ENCODE measurements around the gene PDE4B. TPM values are rescaled to one million over a fixed set of nuclear protein-coding genes. Genes with fewer than 3 reads are reported as not detected.
"Not testable (repeated sequence)": the region's sequence is repeated elsewhere in the genome, so short reads cannot be mapped to it uniquely, and the experiment has no call there.

Gene PDE4B
- total and polyA plus RNA-seq, 7 donors, result 4.1 to 191 (median 16.3) TPM

DNA sequence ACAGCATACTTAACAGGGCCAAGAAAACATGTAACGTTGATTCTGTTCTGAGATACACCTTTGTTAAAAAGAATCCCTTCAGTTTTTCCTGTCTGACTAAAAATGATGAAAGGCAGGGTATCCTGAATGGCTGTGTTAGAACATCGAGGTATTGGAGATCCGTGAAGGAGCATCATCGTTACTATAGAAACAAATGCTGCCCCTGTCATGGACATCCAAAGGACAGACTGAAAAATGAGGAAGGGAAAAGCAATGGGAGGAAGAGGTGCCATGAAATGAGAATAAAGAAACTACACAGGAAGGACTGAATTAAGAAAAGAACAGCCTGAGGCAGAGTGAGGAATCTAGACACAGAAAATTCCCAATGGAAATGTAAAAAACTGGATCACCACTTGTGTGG lies 257.9 kb downstream of the PDE4B start:
- H3K27ac ChIP-seq, result no peak overlapping the region
- no peaks in the 10 kb centered on the region for H3K36me3 ChIP-seq (ENCODE audit: insufficient read depth in 1 of 2, low read depth in 1 of 2)
- 69 to 77% (median 73%) methylated on average over 4 of the region's 4 CpGs for WGBS, 3 donors
- peaks cover 0 to 2% (median 0%) of the 10 kb centered on the region in 3 donors for H3K27me3 ChIP-seq (ENCODE audit: insufficient read depth in 3 of 3, low read length in 2 of 3)
- H3K4me1 ChIP-seq, result no peaks in the 10 kb centered on the region
- ATAC-seq (no peak), DNase-seq (no peak)
- H3K4me3 ChIP-seq, result no peak overlapping the region
- intact Hi-C loops (cut with DNase I), result no loop called here
- TF ChIP-seq, protein P1, sequence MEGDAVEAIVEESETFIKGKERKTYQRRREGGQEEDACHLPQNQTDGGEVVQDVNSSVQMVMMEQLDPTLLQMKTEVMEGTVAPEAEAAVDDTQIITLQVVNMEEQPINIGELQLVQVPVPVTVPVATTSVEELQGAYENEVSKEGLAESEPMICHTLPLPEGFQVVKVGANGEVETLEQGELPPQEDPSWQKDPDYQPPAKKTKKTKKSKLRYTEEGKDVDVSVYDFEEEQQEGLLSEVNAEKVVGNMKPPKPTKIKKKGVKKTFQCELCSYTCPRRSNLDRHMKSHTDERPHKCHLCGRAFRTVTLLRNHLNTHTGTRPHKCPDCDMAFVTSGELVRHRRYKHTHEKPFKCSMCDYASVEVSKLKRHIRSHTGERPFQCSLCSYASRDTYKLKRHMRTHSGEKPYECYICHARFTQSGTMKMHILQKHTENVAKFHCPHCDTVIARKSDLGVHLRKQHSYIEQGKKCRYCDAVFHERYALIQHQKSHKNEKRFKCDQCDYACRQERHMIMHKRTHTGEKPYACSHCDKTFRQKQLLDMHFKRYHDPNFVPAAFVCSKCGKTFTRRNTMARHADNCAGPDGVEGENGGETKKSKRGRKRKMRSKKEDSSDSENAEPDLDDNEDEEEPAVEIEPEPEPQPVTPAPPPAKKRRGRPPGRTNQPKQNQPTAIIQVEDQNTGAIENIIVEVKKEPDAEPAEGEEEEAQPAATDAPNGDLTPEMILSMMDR (IDR thresholded peaks at IDR 0.05), result no peak
- no peaks in the 10 kb centered on the region for H3K9me3 ChIP-seq

DNA sequence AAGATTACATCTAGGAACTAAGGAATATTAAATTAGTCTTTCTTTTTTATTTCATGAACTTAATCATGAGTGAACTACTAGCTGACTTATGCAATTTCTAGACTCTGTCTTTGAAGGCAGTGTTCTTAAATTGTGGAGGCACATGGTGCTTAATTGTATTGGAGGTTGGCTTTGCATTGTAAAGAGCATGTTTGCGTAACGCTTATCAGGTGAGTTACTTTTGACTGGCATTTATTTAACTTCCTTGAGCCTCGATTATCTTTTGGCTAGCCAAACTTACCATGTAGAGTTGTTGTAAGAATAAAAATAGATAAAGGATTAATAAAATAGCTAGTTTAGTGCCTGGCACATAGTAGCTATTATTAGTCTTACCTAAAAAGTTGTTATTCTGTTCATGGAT lies 262.4 kb downstream of the PDE4B start:
- Histone ChIP-seq H3K36me3 (ENCODE audit: insufficient read depth in 1 of 2, low read depth in 1 of 2) (no peaks in the 10 kb centered on the region), H3K27ac (no peak overlapping the region), H3K4me1 (no peaks in the 10 kb centered on the region), H3K27me3 (ENCODE audit: insufficient read depth in 3 of 3, low read length in 2 of 3) (no peaks in the 10 kb centered on the region), H3K9me3 (no peaks in the 10 kb centered on the region), H3K4me3 (no peak overlapping the region)
- no peak for ATAC-seq
- DNase-seq, result no peak
- TF ChIP-seq, protein P1 (IDR thresholded peaks at IDR 0.05), result no peak
- intact Hi-C loops (cut with DNase I), result no loop called here
- WGBS, 3 donors, result 83 to 88% (median 87%) methylated on average over 3 of the region's 3 CpGs

DNA sequence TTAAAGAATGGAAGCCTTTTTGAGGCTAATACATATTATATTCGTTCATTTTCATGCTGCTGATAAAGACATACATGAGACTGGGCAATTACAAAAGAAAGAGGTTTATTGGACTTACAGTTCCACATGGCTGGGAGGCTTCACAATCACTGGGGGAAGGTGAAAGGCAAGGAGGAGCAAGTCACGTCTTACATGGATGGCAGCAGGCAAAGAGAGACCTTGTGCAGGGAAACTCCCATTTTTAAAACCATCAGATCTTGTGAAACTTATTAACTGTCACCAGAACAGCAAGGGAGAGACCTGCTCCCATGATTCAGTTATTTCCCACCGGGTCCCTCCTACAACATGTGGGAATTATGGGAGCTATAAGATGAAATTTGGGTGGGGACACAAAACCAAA lies 264.8 kb downstream of the PDE4B start:
- H3K27me3 ChIP-seq (ENCODE audit: insufficient read depth in 3 of 3, low read length in 2 of 3); H3K4me1 ChIP-seq; H3K27ac ChIP-seq; H3K36me3 ChIP-seq (ENCODE audit: insufficient read depth in 1 of 2, low read depth in 1 of 2); H3K4me3 ChIP-seq; H3K9me3 ChIP-seq; intact Hi-C loops (cut with DNase I); DNase-seq; ATAC-seq: not testable (repeated sequence)
- 67 to 73% (median 70%) methylated on average over 3 of the region's 3 CpGs for WGBS, 3 donors

DNA sequence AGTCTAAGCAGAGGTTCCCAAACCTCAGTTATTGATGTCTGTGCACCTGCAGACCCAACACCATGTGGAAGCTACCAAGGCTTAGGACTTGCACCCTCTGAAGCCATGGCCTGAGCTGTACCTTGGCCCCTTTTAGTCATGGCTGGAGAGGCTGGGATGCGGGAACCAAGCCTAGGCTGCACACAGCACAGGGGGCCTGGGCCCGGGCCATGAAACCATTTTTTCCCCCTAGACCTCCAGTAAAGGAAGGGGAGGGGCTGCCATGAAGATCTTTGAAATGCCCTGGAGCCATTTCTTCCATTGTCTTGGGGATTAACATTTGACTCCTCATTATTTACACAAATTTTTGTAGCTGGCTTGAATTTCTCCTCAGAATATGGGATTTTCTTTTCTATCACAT lies 265.9 kb downstream of the PDE4B start:
- Histone ChIP-seq H3K9me3 (no peaks in the 10 kb centered on the region), H3K27me3 (ENCODE audit: insufficient read depth in 3 of 3, low read length in 2 of 3) (no peaks in the 10 kb centered on the region), H3K27ac (no peak overlapping the region), H3K4me1 (no peaks in the 10 kb centered on the region), H3K36me3 (ENCODE audit: insufficient read depth in 1 of 2, low read depth in 1 of 2) (no peaks in the 10 kb centered on the region), H3K4me3 (no peak overlapping the region)
- intact Hi-C loops (cut with DNase I), result no loop called here
- DNase-seq, result no peak
- TF ChIP-seq, protein P1 (IDR thresholded peaks at IDR 0.05), result no peak
- ATAC-seq, result no peak
- WGBS, 3 donors, result 85 to 94% (median 93%) methylated on average over 2 of the region's 2 CpGs

DNA sequence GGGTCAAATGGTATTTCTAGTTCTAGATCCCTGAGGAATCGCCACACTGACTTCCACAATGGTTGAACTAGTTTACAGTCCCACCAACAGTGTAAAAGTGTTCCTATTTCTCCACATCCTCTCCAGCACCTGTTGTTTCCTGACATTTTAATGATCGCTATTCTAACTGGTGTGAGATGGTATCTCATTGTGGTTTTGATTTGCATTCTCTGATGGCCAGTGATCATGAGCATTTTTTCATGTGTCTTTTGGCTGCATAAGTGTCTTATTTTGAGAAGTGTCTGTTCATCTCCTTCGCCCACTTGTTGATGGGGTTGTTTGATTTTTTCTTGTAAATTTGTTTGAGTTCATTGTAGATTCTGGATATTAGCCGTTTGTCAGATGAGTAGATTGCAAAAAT lies 274.5 kb downstream of the PDE4B start:
- intact Hi-C loops (cut with DNase I); H3K27me3 ChIP-seq (ENCODE audit: insufficient read depth in 3 of 3, low read length in 2 of 3); H3K4me1 ChIP-seq; DNase-seq; H3K4me3 ChIP-seq; H3K27ac ChIP-seq; H3K9me3 ChIP-seq; ATAC-seq; H3K36me3 ChIP-seq (ENCODE audit: insufficient read depth in 1 of 2, low read depth in 1 of 2): not testable (repeated sequence)
- 77 to 84% (median 81%) methylated on average over 3 of the region's 4 CpGs for WGBS, 3 donors

Measured in psoas muscle (tissue), 8 donors.